Esophagus squamous epithelium (tissue), 4 donors: Measurements from ENCODE around the gene KIF1C.

Source experiments
- POLR2A ChIP-seq, 4 donors: fragments of 450-650 bp; IDR thresholded peaks; one replicate each; pipeline ENCODE4 v1.6.1; 2017; ENCODE audit warnings: antibody characterized with exemption in 4 of 4, mild to moderate bottlenecking in 4 of 4, moderate library complexity in 3 of 4
- TF ChIP-seq, protein P1 (sequence below), 6 experiments: fragments of 450-650 bp in 4 of 6; fragments of 200-600 bp in 2 of 6; sonication (generic) in 2 of 6; IDR thresholded peaks; one replicate each; pipeline ENCODE4 v1.5.1; 2016 to 2019; ENCODE audit warnings: antibody characterized with exemption in 6 of 6, mild to moderate bottlenecking in 4 of 6, moderate library complexity in 4 of 6

DNA sequence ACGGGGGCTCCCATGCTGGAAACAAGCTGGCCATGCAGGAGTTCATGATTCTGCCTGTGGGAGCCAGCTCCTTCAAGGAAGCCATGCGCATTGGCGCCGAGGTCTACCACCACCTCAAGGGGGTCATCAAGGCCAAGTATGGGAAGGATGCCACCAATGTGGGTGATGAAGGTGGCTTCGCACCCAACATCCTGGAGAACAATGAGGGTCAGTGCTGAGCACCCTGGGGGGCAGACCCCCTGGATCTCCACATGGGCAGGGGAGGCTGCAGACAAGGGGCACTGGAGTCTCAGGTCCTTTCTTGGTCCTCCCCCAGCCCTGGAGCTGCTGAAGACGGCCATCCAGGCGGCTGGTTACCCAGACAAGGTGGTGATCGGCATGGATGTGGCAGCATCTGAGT, 42.7 kb upstream of the KIF1C start:
- TF ChIP-seq, protein P1, sequence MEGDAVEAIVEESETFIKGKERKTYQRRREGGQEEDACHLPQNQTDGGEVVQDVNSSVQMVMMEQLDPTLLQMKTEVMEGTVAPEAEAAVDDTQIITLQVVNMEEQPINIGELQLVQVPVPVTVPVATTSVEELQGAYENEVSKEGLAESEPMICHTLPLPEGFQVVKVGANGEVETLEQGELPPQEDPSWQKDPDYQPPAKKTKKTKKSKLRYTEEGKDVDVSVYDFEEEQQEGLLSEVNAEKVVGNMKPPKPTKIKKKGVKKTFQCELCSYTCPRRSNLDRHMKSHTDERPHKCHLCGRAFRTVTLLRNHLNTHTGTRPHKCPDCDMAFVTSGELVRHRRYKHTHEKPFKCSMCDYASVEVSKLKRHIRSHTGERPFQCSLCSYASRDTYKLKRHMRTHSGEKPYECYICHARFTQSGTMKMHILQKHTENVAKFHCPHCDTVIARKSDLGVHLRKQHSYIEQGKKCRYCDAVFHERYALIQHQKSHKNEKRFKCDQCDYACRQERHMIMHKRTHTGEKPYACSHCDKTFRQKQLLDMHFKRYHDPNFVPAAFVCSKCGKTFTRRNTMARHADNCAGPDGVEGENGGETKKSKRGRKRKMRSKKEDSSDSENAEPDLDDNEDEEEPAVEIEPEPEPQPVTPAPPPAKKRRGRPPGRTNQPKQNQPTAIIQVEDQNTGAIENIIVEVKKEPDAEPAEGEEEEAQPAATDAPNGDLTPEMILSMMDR (IDR thresholded peaks at IDR 0.05), result no peak
- TF ChIP-seq POLR2A (IDR thresholded peaks at IDR 0.05), result no peak
